Esophagus squamous epithelium (tissue), 5 donors: ENCODE measurements around the gene RAB22A. TPM values are rescaled to one million over a fixed set of nuclear protein-coding genes. Genes with fewer than 3 reads are reported as not detected.

Experiments
- DNase-seq: peaks from one replicate; lab custom pipeline; 2025; lab: John Stamatoyannopoulos, UW
- H3K27ac ChIP-seq, 4 donors: fragments of 200-600 bp; sonication (generic); one replicate each; pipeline ENCODE4 v1.5.1; 2016 to 2019; ENCODE audit warnings: mild to moderate bottlenecking in 1 of 4
- H3K27me3 ChIP-seq, 4 donors: fragments of 200-600 bp; sonication (generic); 1 replicate in 3 of 4; 2 replicates in 1 of 4; pipeline versions ENCODE4 v1.5.1 to v1.6.0; 2017 to 2021; ENCODE audit warnings: antibody characterized with exemption in 1 of 4
- H3K36me3 ChIP-seq, 3 donors: fragments of 200-600 bp; sonication (generic); one replicate each; pipeline ENCODE4 v1.5.1; 2016 to 2019
- H3K4me1 ChIP-seq, 3 donors: fragments of 200-600 bp; sonication (generic); one replicate each; pipeline ENCODE4 v1.5.1; 2017 to 2019
- H3K4me3 ChIP-seq, 4 donors: fragments of 200-600 bp; sonication (generic); 1 replicate in 3 of 4; 2 replicates in 1 of 4; pipeline ENCODE4 v1.5.1; 2016 to 2019; ENCODE audit warnings: mild to moderate bottlenecking in 2 of 4, moderate library complexity in 1 of 4
- H3K9me3 ChIP-seq, 3 donors: fragments of 200-600 bp; sonication (generic); one replicate each; pipeline ENCODE4 v1.5.1; 2016 to 2019
- CTCF ChIP-seq, 6 experiments: fragments of 450-650 bp in 4 of 6; fragments of 200-600 bp in 2 of 6; sonication (generic) in 2 of 6; IDR thresholded peaks; one replicate each; pipeline ENCODE4 v1.5.1; 2016 to 2019; ENCODE audit warnings: antibody characterized with exemption in 6 of 6, mild to moderate bottlenecking in 4 of 6, moderate library complexity in 4 of 6
- POLR2A ChIP-seq, 4 donors: fragments of 450-650 bp; IDR thresholded peaks; one replicate each; pipeline ENCODE4 v1.6.1; 2017; ENCODE audit warnings: antibody characterized with exemption in 4 of 4, mild to moderate bottlenecking in 4 of 4, moderate library complexity in 3 of 4
- WGBS, 2 donors: methylation state at CpG; one replicate each; pipeline ENCODE4 v1.1.5; 2018; 5-methylcytosine and 5-hydroxymethylcytosine counted together
- intact Hi-C: fragments of 100-400 bp; cut with DNase I; formaldehyde crosslinking; loops from one replicate; pipeline ENCODE4 v1.15.0; 2022
- total RNA-seq, 4 donors: library from RNA; depleted of rRNA; stranded (reverse); fragments of >200 nt; gene quantifications; one replicate each; pipeline ENCODE4 v1.1.0, GENCODE V29; 2016
- donor health status: DM: yes; HTN: yes; CAD: no.

The RAB22A gene
- total RNA-seq, 4 donors from 2014 or later, result 18.4 to 33.2 (median 21.4) TPM

- no peak for TF ChIP-seq POLR2A (IDR thresholded peaks at IDR 0.05)
- no peak for TF ChIP-seq CTCF (IDR thresholded peaks at IDR 0.05)
- intact Hi-C loops, result loop anchor here (10.0 kb wide), 1 partner anchor 73 kb away; no protein-coding TSS in a partner anchor
- Histone ChIP-seq H3K4me3 (peak overlapping the region; percentile 64 to 93 (median 78)), H3K27me3 (no peaks in the 10 kb centered on the region), H3K4me1 (peaks cover 14 to 35% (median 20%) of the 10 kb centered on the region in 3 donors), H3K9me3 (no peaks in the 10 kb centered on the region), H3K27ac (peak overlapping the region in 2 of 4 donors; percentile 82 to 98), H3K36me3 (peaks cover 0 to 10% (median 0%) of the 10 kb centered on the region in 3 donors)
- no peak for DNase-seq
- WGBS, 2 donors, result 61 to 68% methylated on average over 4 of the region's 4 CpGs
These were observed 78.6 kb downstream of the RAB22A start for GRCh38 chr20:58388028-58388601.

GRCh38 chr20:58388882-58389323 is 79.4 kb downstream of the RAB22A start, which contains the start of gene VAPB:
Gene VAPB (plus strand): TSS chr20:58389229. CDS start chr20:58389460, 231 bp downstream.
- peak in 3 of 4 donors; percentile 53 to 85 (median 84) for TF ChIP-seq POLR2A (IDR thresholded peaks at IDR 0.05)
- TF ChIP-seq CTCF (IDR thresholded peaks at IDR 0.05), result no peak
- no peaks in the 10 kb centered on the region for H3K27me3 ChIP-seq
- no peaks in the 10 kb centered on the region for H3K9me3 ChIP-seq
- DNase-seq, result peak; percentile 68
- H3K27ac ChIP-seq, result peak within 1 kb of the TSS; percentile 92 to 98 (median 92)
- intact Hi-C loops, result loop anchor here (10.0 kb wide), 1 partner anchor 74 kb away; no protein-coding TSS in a partner anchor
- peak within 1 kb of the TSS; percentile 64 to 93 (median 78) for H3K4me3 ChIP-seq
- peaks cover 0 to 14% (median 0%) of the 10 kb centered on the region in 3 donors for H3K36me3 ChIP-seq
- WGBS, 2 donors, result 0% methylated on average over 11 to 15 of the region's 51 CpGs
- peaks cover 14 to 43% (median 20%) of the 10 kb centered on the region in 3 donors for H3K4me1 ChIP-seq

GRCh38 chr20:58389324-58389967 is 79.9 kb downstream of the RAB22A start:
- DNase-seq, result no peak
- H3K4me3 ChIP-seq, result peak overlapping the region; percentile 64 to 93 (median 78)
- peaks cover 14 to 49% (median 20%) of the 10 kb centered on the region in 3 donors for H3K4me1 ChIP-seq
- no peaks in the 10 kb centered on the region for H3K9me3 ChIP-seq
- intact Hi-C loops, result loop anchor here (10.0 kb wide), 1 partner anchor 75 kb away; no protein-coding TSS in a partner anchor
- H3K36me3 ChIP-seq, result peaks cover 0 to 17% (median 0%) of the 10 kb centered on the region in 3 donors
- peak overlapping the region; percentile 92 to 98 (median 92) for H3K27ac ChIP-seq
- no peaks in the 10 kb centered on the region for H3K27me3 ChIP-seq
- no peak for TF ChIP-seq CTCF (IDR thresholded peaks at IDR 0.05)
- TF ChIP-seq POLR2A (IDR thresholded peaks at IDR 0.05), result peak in 1 of 4 donors; percentile 1
- WGBS, 2 donors, result 0% methylated on average over 4 to 6 of the region's 56 CpGs

- H3K27ac ChIP-seq, result peak overlapping the region; percentile 92 to 98 (median 92)
- intact Hi-C loops, result loop anchor here (10.0 kb wide), 1 partner anchor 75 kb away; no protein-coding TSS in a partner anchor
- H3K27me3 ChIP-seq, result no peaks in the 10 kb centered on the region
- WGBS, 2 donors, result 71 to 84% methylated on average over 14 to 15 of the region's 17 CpGs
- no peak for TF ChIP-seq CTCF (IDR thresholded peaks at IDR 0.05)
- no peak for TF ChIP-seq POLR2A (IDR thresholded peaks at IDR 0.05)
- H3K4me1 ChIP-seq, result peaks cover 14 to 49% (median 20%) of the 10 kb centered on the region in 3 donors
- H3K36me3 ChIP-seq, result peaks cover 0 to 17% (median 0%) of the 10 kb centered on the region in 3 donors
- no peaks in the 10 kb centered on the region for H3K9me3 ChIP-seq
- DNase-seq, result no peak
- H3K4me3 ChIP-seq, result peak overlapping the region; percentile 64 to 93 (median 78)
These were observed 80.6 kb downstream of the RAB22A start for GRCh38 chr20:58389968-58390658.
